A549 (cell line): Measurements from ENCODE around the gene RPL21.
"Not testable (repeated sequence)": the region's sequence is repeated elsewhere in the genome, so short reads cannot be mapped to it uniquely, and the experiment has no call there.

Experiments used
- CEBPB ChIP-seq, 2 experiments: fragments of >200 bp in 1 of 2; sonication (Bioruptor Twin) in 1 of 2; formaldehyde crosslinking in 1 of 2; IDR thresholded peaks; 2 replicates each; pipeline ENCODE4 v1.6.1; 2012 to 2016
- KDM5A ChIP-seq: fragments of 200-600 bp; sonication (generic); IDR thresholded peaks from 2 replicates; pipeline ENCODE4 v1.6.1; 2016; ENCODE audit warnings: antibody characterized with exemption, mild to moderate bottlenecking
- MAZ ChIP-seq: fragments of 150-350 bp; IDR thresholded peaks from 2 replicates; pipeline ENCODE4 v1.6.1; 2014; ENCODE audit warnings: antibody characterized with exemption, low read depth, low read length, borderline replicate concordance
- NR3C1 ChIP-seq: fragments of >200 bp; sonication (Bioruptor Twin); formaldehyde crosslinking; IDR thresholded peaks from 3 replicates; pipeline ENCODE4 v1.6.1; 2017
- POLR2A ChIP-seq: IDR thresholded peaks from 2 replicates; pipeline ENCODE4 v1.6.1; 2012; ENCODE audit warnings: mild to moderate bottlenecking, low read length
- RAD21 ChIP-seq, 2 experiments: fragments of >200 bp in 1 of 2; sonication (Bioruptor Twin) in 1 of 2; formaldehyde crosslinking in 1 of 2; IDR thresholded peaks in 1 of 2; conservative IDR thresholded peaks in 1 of 2; 2 replicates in 1 of 2; 3 replicates in 1 of 2; pipeline ENCODE4 v1.6.1; 2012 to 2018; ENCODE audit warnings: inconsistent platforms in 1 of 2
- REST ChIP-seq: fragments of 200-600 bp; sonication (generic); IDR thresholded peaks from 2 replicates; pipeline ENCODE4 v1.6.1; 2016; ENCODE audit warnings: antibody characterized with exemption, mild to moderate bottlenecking, moderate library complexity
- RFX5 ChIP-seq: fragments of 450-650 bp; IDR thresholded peaks from 2 replicates; pipeline ENCODE4 v1.7.1; 2014; ENCODE audit warnings: antibody characterized with exemption, mild to moderate bottlenecking, moderate library complexity
- RNF2 ChIP-seq: fragments of 200-600 bp; sonication (generic); IDR thresholded peaks from 2 replicates; pipeline ENCODE4 v1.6.1; 2016; ENCODE audit warnings: low read depth, mild to moderate bottlenecking, antibody characterized with exemption, moderate library complexity, borderline replicate concordance
- USF2 ChIP-seq: fragments of 450-650 bp; IDR thresholded peaks from 2 replicates; pipeline ENCODE4 v1.6.1; 2014; ENCODE audit warnings: antibody characterized with exemption
- TF ChIP-seq, protein P1 (sequence below): fragments of >200 bp; sonication (Bioruptor Twin); formaldehyde crosslinking; IDR thresholded peaks from 3 replicates; pipeline ENCODE4 v1.5.1; 2016

- TF ChIP-seq KDM5A; REST; POLR2A; NR3C1; USF2; CEBPB (IDR thresholded peaks at IDR 0.05); RNF2; RFX5; MAZ; RAD21 (conservative IDR thresholded peaks at IDR 0.05 in 1 of 2, IDR thresholded peaks at IDR 0.05 in 1 of 2): not testable (repeated sequence)
- TF ChIP-seq, protein P1, sequence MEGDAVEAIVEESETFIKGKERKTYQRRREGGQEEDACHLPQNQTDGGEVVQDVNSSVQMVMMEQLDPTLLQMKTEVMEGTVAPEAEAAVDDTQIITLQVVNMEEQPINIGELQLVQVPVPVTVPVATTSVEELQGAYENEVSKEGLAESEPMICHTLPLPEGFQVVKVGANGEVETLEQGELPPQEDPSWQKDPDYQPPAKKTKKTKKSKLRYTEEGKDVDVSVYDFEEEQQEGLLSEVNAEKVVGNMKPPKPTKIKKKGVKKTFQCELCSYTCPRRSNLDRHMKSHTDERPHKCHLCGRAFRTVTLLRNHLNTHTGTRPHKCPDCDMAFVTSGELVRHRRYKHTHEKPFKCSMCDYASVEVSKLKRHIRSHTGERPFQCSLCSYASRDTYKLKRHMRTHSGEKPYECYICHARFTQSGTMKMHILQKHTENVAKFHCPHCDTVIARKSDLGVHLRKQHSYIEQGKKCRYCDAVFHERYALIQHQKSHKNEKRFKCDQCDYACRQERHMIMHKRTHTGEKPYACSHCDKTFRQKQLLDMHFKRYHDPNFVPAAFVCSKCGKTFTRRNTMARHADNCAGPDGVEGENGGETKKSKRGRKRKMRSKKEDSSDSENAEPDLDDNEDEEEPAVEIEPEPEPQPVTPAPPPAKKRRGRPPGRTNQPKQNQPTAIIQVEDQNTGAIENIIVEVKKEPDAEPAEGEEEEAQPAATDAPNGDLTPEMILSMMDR: not testable (repeated sequence)
These were observed 40.6 kb downstream of the RPL21 start for GRCh38 chr13:27291967-27292366.
